ENCODE data around the gene TAPT1.

DNA sequence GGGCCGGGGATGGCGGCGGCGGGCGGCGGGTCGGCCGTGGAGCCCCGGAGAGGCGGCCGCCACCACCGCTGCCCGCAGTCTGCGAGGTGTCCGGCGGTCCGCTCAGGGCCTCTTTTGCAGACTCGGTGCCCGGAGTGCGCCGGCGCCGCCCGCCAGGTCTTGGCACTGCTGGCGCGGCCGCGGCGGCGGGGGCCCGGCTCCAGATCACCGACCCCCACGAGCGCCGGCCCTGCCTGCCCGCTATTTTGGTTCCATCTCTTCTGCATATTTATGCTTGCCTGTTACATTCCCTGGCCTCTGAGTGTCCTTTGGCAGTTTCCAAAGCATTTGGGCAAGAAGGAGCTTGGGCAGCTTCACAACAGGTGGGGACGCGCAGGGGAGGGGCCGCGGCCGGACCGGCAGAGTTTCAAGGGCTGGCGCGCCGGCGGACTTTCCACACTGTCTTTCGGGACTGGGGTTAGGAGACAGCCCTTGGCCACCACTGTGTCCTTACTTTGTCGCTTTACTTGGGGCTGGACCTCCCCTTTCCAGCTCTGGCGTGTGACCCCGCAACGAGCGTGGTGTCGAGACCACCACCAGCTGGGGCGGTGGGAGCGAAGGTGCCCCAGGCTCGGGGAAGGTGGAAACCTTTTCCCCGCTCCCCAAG, 668 bp upstream of the TAPT1 start:
- TF ChIP-seq CTCF (conservative IDR thresholded peaks at IDR 0.05; ENCODE audit: low read depth, low read length) (no peak), EZH2 (IDR thresholded peaks at IDR 0.05; ENCODE audit: borderline replicate concordance, low read depth, low read length, poor library complexity, severe bottlenecking) (no peak)

Measured in A673 (cell line).